HepG2 (cell line): Measurements from ENCODE around the gene ITPK1. TPM values are rescaled to one million over a fixed set of nuclear protein-coding genes. Genes with fewer than 3 reads are reported as not detected.

ENCODE experiments used
- ATF5 ChIP-seq: sonication (generic); formaldehyde crosslinking; IDR thresholded peaks from 2 replicates; pipeline ENCODE4 v1.4.0; 2020; ENCODE audit warnings: mild to moderate bottlenecking, low read depth, missing genetic modification reagents
- DBP ChIP-seq: sonication (generic); formaldehyde crosslinking; IDR thresholded peaks from 2 replicates; pipeline ENCODE4 v1.4.0; 2020; ENCODE audit warnings: missing genetic modification reagents; ENCODE audit errors: not compliant biosample characterization
- DZIP1 ChIP-seq: sonication (generic); formaldehyde crosslinking; IDR thresholded peaks from 2 replicates; pipeline ENCODE4 v1.5.0; 2020; ENCODE audit warnings: mild to moderate bottlenecking, missing genetic modification reagents
- FOXP1 ChIP-seq, 2 experiments: fragments of 450-650 bp in 1 of 2; IDR thresholded peaks; 2 replicates each; pipeline ENCODE4 v1.6.1; 2017 to 2018; ENCODE audit warnings: antibody characterized with exemption in 1 of 2
- GABPA ChIP-seq, 2 experiments: IDR thresholded peaks; 2 replicates each; pipeline ENCODE4 v1.6.1; 2011 to 2016; ENCODE audit warnings: low read depth in 2 of 2, low read length in 1 of 2, missing biosample characterization in 1 of 2, missing genetic modification characterization in 1 of 2
- GTF2F1 ChIP-seq: fragments of 150-350 bp; IDR thresholded peaks from 2 replicates; pipeline ENCODE4 v1.6.1; 2014; ENCODE audit warnings: low read length
- MATR3 ChIP-seq: sonication (generic); formaldehyde crosslinking; IDR thresholded peaks from 2 replicates; pipeline ENCODE4 v1.4.0; 2020; ENCODE audit warnings: missing genetic modification reagents
- MXI1 ChIP-seq: IDR thresholded peaks from 3 replicates; pipeline ENCODE4 v1.6.1; 2012; ENCODE audit warnings: low read depth, low read length, inconsistent platforms, borderline replicate concordance
- PHF20 ChIP-seq: sonication (generic); formaldehyde crosslinking; IDR thresholded peaks from 2 replicates; pipeline ENCODE4 v1.5.0; 2020; ENCODE audit warnings: mild to moderate bottlenecking, missing genetic modification reagents
- RFXAP ChIP-seq: sonication (generic); formaldehyde crosslinking; IDR thresholded peaks from 2 replicates; pipeline ENCODE4 v1.4.0; 2020; ENCODE audit warnings: missing genetic modification reagents, borderline replicate concordance
- SALL2 ChIP-seq: sonication (generic); formaldehyde crosslinking; IDR thresholded peaks from 2 replicates; pipeline ENCODE4 v1.8.1; 2023; ENCODE audit warnings: mild to moderate bottlenecking, missing genetic modification reagents, inconsistent platforms
- TFDP2 ChIP-seq: sonication (generic); formaldehyde crosslinking; IDR thresholded peaks from 2 replicates; pipeline ENCODE4 v1.4.0; 2020; ENCODE audit warnings: missing genetic modification reagents
- ZFP62 ChIP-seq: sonication (generic); formaldehyde crosslinking; IDR thresholded peaks from 2 replicates; pipeline ENCODE4 v1.4.0; 2020; ENCODE audit warnings: missing genetic modification reagents
- ZNF382 ChIP-seq: sonication (generic); formaldehyde crosslinking; IDR thresholded peaks from 2 replicates; pipeline ENCODE4 v1.5.0; 2020; ENCODE audit warnings: missing genetic modification reagents, mild to moderate bottlenecking, borderline replicate concordance
- ZNF446 ChIP-seq: sonication (generic); formaldehyde crosslinking; IDR thresholded peaks from 2 replicates; pipeline ENCODE4 v1.5.0; 2020; ENCODE audit warnings: mild to moderate bottlenecking, missing genetic modification reagents
- ZNF674 ChIP-seq: sonication (generic); formaldehyde crosslinking; IDR thresholded peaks from 2 replicates; pipeline ENCODE4 v1.5.0; 2020; ENCODE audit warnings: low read depth, mild to moderate bottlenecking, missing genetic modification reagents
- ZNF710 ChIP-seq: sonication (generic); formaldehyde crosslinking; IDR thresholded peaks from 2 replicates; pipeline ENCODE4 v1.5.0; 2020; ENCODE audit warnings: mild to moderate bottlenecking, missing genetic modification reagents, borderline replicate concordance
- ZNF790 ChIP-seq: sonication (generic); formaldehyde crosslinking; IDR thresholded peaks from 2 replicates; pipeline ENCODE4 v1.8.0; 2022; ENCODE audit warnings: missing genetic modification reagents, mild to moderate bottlenecking, borderline replicate concordance
- ZNF879 ChIP-seq: sonication (generic); formaldehyde crosslinking; IDR thresholded peaks from 2 replicates; pipeline ENCODE4 v1.8.1; 2023; ENCODE audit warnings: missing genetic modification reagents
- ZXDC ChIP-seq: sonication (generic); formaldehyde crosslinking; IDR thresholded peaks from 2 replicates; pipeline ENCODE4 v1.5.0; 2020; ENCODE audit warnings: mild to moderate bottlenecking, missing genetic modification reagents
- polyA plus RNA-seq, 8 experiments: library from polyadenylated mRNA; depleted of rRNA in 3 of 8; stranded (reverse) in 7 of 8; unstranded in 1 of 8; fragments of >200 nt; fragmentation: Illumina TruSeq in 4 of 8; extraction: Trizol in 4 of 8; gene quantifications; 2 replicates each; pipeline versions ENCODE4 v1.2.1 to v1.2.3, GENCODE V29; 2011 to 2016; ENCODE audit warnings: low read depth in 4 of 8, missing spikeins in 1 of 8, mixed read lengths in 1 of 8; ENCODE audit not compliant: insufficient read depth in 1 of 8
- total RNA-seq, 5 experiments: library from RNA; depleted of rRNA; stranded (reverse); fragments of >200 nt; fragmentation: Illumina TruSeq; extraction: Trizol; gene quantifications; 2 replicates each; pipeline ENCODE4 v1.2.3, GENCODE V29; 2016; ENCODE audit warnings: low read depth in 1 of 5

The ITPK1 gene
- total and polyA plus RNA-seq, 2 of the 13 experiments (the other 11 are each of a cell fraction or from before 2014, with no cell fraction given) = 20.5 to 47.5 TPM

GRCh38 chr14:92984896-92985295 lies 130.8 kb downstream of the ITPK1 start (continued):
- TF ChIP-seq DZIP1 (CRISPR knock-in tag) (no peak), GABPA (IDR thresholded peaks at IDR 0.05; ENCODE audit: low read depth, low read length) (no peak), GABPA (CRISPR knock-in tag; IDR thresholded peaks at IDR 0.05; ENCODE audit: low read depth) (no peak), MXI1 (0 out of 3 replicates have a peak, but pooled peaks have one; percentile 44), ZNF446 (no peak), ATF5 (CRISPR knock-in tag) (no peak), ZNF382 (CRISPR knock-in tag) (no peak), ZFP62 (CRISPR knock-in tag) (no peak), ZNF710 (peak; percentile 33; the same call in 1 of the 2 replicates), SALL2 (CRISPR knock-in tag) (0 out of 2 replicates have a peak, but pooled peaks have one; percentile 37), ZXDC (CRISPR knock-in tag) (no peak), FOXP1 (IDR thresholded peaks at IDR 0.05) (no peak), FOXP1 (CRISPR knock-in tag; IDR thresholded peaks at IDR 0.05) (peak; percentile 83), ZNF879 (no peak), ZNF674 (CRISPR knock-in tag) (no peak), ZNF790 (no peak), TFDP2 (CRISPR knock-in tag) (peak; percentile 25; the same call in 1 of the 2 replicates), MATR3 (CRISPR knock-in tag) (no peak), RFXAP (CRISPR knock-in tag) (peak; percentile 64; the same call in 1 of the 2 replicates), GTF2F1 (no peak), DBP (CRISPR knock-in tag) (no peak), PHF20 (no peak)
